HG03064 (cell line): ENCODE data around the gene KIR3DL3.
"Not testable (repeated sequence)": the region's sequence is repeated elsewhere in the genome, so short reads cannot be mapped to it uniquely, and the experiment has no call there.

Experiments
- ATAC-seq: cut with Tn5 transposase; IDR thresholded peaks from one replicate; pipeline ENCODE4 v1.9.1; 2021; ENCODE audit warnings: low read depth; ENCODE audit not compliant: unreplicated experiment

The KIR3DL3 gene

DNA sequence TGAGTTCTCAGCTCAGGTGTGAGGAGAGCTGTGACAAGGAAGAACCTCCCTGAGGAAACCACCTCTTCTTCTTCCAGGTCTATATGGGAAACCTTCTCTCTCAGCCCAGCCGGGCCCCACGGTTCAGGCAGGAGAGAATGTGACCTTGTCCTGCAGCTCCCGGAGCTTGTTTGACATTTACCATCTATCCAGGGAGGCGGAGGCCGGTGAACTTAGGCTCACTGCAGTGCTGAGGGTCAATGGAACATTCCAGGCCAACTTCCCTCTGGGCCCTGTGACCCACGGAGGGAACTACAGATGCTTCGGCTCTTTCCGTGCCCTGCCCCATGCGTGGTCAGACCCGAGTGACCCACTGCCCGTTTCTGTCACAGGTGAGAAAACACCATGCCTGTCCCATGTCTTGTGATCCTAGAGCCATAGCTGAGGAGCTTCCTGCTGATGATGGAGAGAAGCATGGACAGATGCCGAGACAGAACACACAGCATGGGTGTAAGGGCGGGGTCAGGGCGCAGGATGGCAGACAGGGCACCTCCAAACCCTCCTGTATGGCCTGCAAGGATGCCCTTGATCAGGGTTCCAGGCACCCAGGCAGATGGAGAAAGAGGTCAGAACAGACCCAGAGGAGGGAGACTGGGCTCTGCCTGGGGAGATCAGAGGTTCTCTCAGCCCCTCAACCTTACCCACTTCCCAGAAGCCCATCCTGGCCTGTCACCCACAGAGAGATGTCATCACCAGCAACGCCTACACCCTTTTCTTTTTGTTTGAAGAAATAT is 5.4 kb downstream of the KIR3DL3 start:
- ATAC-seq, result no peak

GRCh38 chr19:54731191-54731590 is 6.9 kb downstream of the KIR3DL3 start:
- ATAC-seq, result no peak

- not testable (repeated sequence) for ATAC-seq
Observed at GRCh38 chr19:54738306-54738705, 14.1 kb downstream of the KIR3DL3 start, which contains the start of gene KIR2DL3. KIR2DL3 (plus strand) TSS chr19:54738513; CDS start chr19:54738546, 33 bp downstream.

GRCh38 chr19:54738715-54739114 is 14.5 kb downstream of the KIR3DL3 start:
- ATAC-seq, result no peak

GRCh38 chr19:54739587-54740497 is 15.6 kb downstream of the KIR3DL3 start:
- ATAC-seq, result no peak

DNA sequence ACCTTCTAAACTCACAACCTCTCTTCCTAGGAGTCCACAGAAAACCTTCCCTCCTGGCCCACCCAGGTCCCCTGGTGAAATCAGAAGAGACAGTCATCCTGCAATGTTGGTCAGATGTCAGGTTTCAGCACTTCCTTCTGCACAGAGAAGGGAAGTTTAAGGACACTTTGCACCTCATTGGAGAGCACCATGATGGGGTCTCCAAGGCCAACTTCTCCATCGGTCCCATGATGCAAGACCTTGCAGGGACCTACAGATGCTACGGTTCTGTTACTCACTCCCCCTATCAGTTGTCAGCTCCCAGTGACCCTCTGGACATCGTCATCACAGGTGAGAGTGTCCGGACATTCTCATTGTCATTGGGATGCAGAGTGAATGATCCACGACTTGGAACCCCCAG is 17.7 kb downstream of the KIR3DL3 start:
- ATAC-seq, result not testable (repeated sequence)

DNA sequence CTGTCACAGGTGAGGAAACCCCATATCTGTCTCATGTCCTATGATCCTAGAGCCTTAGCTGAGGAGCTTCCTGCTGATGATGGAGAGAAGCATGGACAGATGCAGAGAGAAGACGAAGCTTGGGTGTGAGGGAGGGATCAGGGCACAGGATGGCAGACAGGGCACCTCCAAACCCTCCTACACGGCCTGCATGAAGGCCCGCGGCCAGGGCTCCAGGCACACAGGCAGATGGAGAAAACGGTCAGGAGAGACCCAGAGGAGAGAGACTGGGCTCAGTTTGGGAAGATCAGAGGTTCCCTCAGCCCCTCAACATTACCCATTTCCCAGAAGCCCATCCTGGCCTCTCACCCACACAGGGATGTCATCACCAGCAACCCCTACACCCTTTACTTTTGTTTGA is 19.8 kb downstream of the KIR3DL3 start:
- ATAC-seq, result not testable (repeated sequence)

DNA sequence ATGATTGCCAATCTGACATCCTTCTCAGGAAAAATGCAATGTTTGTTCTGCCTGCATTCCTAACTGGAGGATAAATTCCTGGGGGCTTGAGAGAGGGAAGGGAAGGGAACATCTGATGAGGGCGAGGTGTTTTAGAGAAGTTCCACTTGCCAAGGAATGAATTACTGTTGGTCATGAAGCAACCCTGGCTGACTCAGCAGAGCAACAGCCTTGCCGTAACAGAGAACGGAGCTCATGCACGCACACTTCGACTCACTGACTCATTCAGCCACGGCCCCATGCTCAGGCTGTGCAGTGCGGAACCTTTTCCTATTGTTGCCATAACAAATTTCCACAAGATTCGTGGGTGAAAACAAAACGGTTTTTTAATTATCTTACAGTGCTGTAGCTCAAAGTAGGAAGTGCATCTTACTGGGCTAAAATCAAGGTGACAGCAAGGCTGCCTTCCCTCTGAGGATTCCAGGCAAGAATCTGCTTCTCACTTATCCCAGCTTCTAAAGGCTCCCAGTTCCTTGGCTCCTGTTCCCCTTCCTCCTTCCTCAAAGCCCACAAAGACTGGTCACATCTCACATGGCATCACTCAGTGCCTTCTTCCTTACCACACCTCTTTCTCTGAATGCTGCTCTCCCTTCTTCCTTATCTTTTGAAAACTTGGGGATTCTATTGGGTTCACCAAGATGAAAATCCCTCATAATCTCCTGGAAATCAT is 23.5 kb downstream of the KIR3DL3 start:
- ATAC-seq, result not testable (repeated sequence)

- ATAC-seq, result not testable (repeated sequence)
Observed at GRCh38 chr19:54750276-54750675, 26.0 kb downstream of the KIR3DL3 start.

- not testable (repeated sequence) for ATAC-seq
Observed at GRCh38 chr19:54756204-54757110, 32.2 kb downstream of the KIR3DL3 start.

DNA sequence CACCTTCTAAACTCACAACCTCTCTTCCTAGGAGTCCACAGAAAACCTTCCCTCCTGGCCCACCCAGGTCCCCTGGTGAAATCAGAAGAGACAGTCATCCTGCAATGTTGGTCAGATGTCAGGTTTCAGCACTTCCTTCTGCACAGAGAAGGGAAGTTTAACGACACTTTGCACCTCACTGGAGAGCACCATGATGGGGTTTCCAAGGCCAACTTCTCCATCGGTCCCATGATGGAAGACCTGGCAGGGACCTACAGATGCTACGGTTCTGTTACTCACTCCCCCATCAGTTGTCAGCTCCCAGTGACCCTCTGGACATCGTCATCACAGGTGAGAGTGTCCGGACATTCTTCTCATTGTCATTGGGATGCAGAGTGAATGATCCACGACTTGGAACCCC is 34.3 kb downstream of the KIR3DL3 start:
- not testable (repeated sequence) for ATAC-seq

- not testable (repeated sequence) for ATAC-seq
Observed at GRCh38 chr19:54764219-54764618, 40.0 kb downstream of the KIR3DL3 start.

DNA sequence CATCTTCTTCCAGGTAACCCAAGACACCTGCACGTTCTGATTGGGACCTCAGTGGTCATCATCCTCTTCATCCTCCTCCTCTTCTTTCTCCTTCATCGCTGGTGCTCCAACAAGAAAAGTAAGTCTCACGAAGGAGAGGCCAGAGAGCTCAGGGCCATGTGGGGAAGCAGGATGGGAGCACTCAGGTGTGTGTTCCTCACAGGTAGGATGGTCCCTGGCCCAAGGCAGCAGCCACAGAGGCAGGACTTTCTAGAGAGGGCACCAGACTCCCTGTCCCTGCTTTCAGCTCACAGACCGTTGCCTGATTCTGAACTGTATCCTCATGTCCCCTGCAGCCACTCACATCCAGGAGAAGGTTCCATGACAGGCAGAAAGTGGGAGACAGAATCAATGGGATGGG is 42.2 kb downstream of the KIR3DL3 start:
- not testable (repeated sequence) for ATAC-seq

GRCh38 chr19:54769646-54770045 is 45.4 kb downstream of the KIR3DL3 start, which contains the start of gene KIR2DL1:
KIR2DL1 (plus strand) TSS chr19:54769793; CDS start chr19:54769851, 58 bp downstream.
- not testable (repeated sequence) for ATAC-seq

DNA sequence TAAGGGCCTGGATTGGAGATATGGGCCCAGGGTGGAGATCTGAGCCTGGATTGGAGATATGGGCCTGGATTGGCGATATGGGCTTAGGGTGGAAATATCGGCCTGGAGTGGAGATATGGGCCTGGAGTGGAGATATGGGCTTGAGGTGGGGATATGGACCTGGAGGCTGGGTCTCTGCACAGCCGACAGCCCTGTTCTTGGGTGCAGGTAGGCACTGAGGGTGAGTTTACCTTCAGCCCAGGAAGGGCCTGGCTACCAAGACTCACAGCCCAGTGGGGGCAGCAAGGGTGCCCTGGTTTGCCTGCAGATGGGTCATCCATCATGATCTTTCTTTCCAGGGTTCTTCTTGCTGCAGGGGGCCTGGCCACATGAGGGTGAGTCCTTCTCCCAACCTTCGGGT is 46.3 kb downstream of the KIR3DL3 start:
- ATAC-seq, result not testable (repeated sequence)

DNA sequence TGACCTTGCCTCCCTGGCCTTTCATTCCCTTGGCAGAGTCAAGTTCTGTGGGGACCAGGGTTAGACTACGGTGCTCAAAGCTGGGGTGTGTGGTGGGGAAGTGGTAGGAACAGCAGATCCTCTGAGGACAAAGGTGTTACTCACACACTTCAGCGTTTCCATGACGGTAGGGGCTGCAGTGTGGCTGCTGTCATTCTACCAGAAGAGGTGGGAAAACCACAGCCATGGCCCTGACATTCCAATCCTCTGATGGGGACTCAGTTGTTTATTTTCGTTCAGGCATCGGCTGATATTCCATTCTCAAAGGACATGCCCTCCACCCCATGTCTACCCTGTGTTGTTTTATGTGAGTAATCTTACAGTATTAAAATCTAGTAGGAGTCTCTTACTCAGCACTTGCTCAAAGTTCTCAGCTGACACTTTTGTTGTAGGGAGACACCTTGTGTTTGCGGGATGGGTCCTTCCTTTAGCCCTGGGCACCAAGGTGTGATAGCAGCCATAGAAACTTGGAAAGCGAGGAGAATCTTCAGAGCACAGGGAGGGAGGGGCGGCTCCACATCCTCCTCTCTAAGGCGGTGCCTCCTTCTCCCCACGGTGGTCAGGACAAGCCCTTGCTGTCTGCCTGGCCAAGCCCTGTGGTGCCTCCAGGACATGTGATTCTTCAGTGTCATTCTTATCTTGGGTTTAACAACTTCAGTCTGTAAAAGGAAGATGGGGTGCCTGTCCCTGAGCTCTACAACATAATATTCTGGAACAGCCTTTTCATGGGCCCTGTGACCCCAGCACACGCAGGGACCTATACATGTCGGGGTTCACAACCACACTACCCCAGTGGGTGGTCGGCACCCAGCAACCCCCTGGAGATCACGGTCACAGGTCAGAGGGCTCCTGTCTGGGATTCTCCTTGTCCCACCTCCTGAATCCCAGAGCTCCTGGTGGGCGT is 47.0 kb downstream of the KIR3DL3 start:
- not testable (repeated sequence) for ATAC-seq

DNA sequence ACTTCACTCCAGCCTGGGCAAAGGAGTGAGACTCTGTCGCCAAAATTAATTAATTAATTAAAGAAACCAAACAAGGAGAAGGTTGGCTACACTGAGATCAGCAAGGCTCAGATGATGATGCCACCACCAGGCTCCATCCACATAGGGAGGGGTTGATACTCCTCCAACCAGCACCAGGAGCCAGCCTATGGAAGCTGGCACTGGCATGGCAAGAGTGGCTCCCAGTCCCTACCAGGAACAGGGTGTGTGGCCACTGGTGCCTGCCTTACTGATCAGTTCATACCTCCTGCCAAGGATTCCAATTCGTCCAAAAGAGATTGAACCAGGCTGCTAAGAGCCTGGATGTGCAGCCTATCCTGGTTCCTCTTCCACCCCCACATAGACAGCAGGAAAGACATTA is 48.4 kb downstream of the KIR3DL3 start:
- not testable (repeated sequence) for ATAC-seq

DNA sequence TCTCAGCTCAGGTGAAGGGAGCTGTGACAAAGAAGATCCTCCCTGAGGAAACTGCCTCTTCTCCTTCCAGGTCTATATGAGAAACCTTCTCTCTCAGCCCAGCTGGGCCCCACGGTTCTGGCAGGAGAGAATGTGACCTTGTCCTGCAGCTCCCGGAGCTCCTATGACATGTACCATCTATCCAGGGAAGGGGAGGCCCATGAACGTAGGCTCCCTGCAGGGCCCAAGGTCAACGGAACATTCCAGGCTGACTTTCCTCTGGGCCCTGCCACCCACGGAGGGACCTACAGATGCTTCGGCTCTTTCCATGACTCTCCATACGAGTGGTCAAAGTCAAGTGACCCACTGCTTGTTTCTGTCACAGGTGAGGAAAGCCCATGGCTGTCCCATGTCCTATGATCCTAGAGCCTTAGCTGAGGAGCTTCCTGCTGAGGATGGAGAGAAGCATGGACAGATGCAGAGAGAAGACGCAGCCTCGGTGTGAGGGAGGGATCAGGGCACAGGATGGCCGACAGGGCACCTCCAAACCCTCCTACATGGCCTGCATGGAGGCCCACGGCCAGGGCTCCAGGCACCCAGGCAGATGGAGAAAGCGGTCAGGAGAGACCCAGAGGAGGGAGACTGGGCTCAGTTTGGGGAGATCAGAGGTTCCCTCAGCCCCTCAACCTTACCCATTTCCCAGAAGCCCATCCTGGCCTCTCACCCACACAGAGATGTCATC is 51.0 kb downstream of the KIR3DL3 start:
- not testable (repeated sequence) for ATAC-seq
